Left lung (tissue), 10 donors: ENCODE data around the gene CTIF. TPM values are rescaled to one million over a fixed set of nuclear protein-coding genes. Genes with fewer than 3 reads are reported as not detected.

Experiments used
- ATAC-seq: fragments of 200-7000 bp; cut with Tn5 transposase; one replicate; pipeline ENCODE4 v1.9.1; 2020; ENCODE audit warnings: moderate library complexity
- DNase-seq, 4 donors: peaks; one replicate each; pipeline ENCODE4 v3.0.0-alpha.2; 2013 to 2020
- H3K27ac ChIP-seq, 2 donors: fragments of 200-600 bp; sonication (generic) in 1 of 2; one replicate each; pipeline versions ENCODE4 v1.5.0 to v1.8.0; 2020 to 2021
- H3K27me3 ChIP-seq, 2 donors: fragments of 200-600 bp; sonication (generic) in 1 of 2; one replicate each; pipeline versions ENCODE4 v1.5.0 to v1.8.0; 2020 to 2021
- H3K36me3 ChIP-seq, 2 donors: fragments of 200-600 bp; sonication (generic) in 1 of 2; one replicate each; pipeline versions ENCODE4 v1.5.0 to v1.8.0; 2020 to 2021
- H3K4me1 ChIP-seq, 2 donors: fragments of 200-600 bp; one replicate each; pipeline ENCODE4 v1.8.0; 2021
- H3K4me3 ChIP-seq, 2 donors: fragments of 200-600 bp; sonication (generic) in 1 of 2; one replicate each; pipeline versions ENCODE4 v1.5.0 to v1.8.0; 2020 to 2021; ENCODE audit warnings: mild to moderate bottlenecking in 1 of 2
- H3K9me3 ChIP-seq, 2 donors: fragments of 200-600 bp; sonication (generic) in 1 of 2; one replicate each; pipeline versions ENCODE4 v1.5.0 to v1.8.0; 2020 to 2021
- intact Hi-C, 2 donors: fragments of 100-400 bp; cut with DNase I; formaldehyde crosslinking; loops; one replicate each; pipeline versions ENCODE4 v1.11.2 to v1.14.2; 2022
- polyA plus RNA-seq, 6 donors: library from polyadenylated mRNA; unstranded; fragments of 120-200 nt; gene quantifications; one replicate each; pipeline ENCODE4 v1.2.1, GENCODE V29; 2013; ENCODE audit not compliant: insufficient read length in 6 of 6
- total RNA-seq, 2 donors: library from RNA; stranded (reverse); fragmentation: NEBNext Ultra II Directional; extraction: Animal tissue kit (Norgen Biotek cat#: 25700); gene quantifications; one replicate each; pipeline ENCODE4 v1.2.1, GENCODE V29; 2021
- TF ChIP-seq, protein P1 (sequence below), 2 donors: fragments of 200-600 bp; sonication (generic) in 1 of 2; IDR thresholded peaks; one replicate each; pipeline versions ENCODE4 v1.5.0 to v1.8.0; 2021; ENCODE audit warnings: antibody characterized with exemption in 2 of 2
- donor health status: DM: no; HTN: yes; CAD: no.
- donor health status: DM: no; HTN: no; CAD: no.

CTIF gene
- total and polyA plus RNA-seq, 8 donors: 24.9 to 46.1 (median 34.9) TPM

DNA sequence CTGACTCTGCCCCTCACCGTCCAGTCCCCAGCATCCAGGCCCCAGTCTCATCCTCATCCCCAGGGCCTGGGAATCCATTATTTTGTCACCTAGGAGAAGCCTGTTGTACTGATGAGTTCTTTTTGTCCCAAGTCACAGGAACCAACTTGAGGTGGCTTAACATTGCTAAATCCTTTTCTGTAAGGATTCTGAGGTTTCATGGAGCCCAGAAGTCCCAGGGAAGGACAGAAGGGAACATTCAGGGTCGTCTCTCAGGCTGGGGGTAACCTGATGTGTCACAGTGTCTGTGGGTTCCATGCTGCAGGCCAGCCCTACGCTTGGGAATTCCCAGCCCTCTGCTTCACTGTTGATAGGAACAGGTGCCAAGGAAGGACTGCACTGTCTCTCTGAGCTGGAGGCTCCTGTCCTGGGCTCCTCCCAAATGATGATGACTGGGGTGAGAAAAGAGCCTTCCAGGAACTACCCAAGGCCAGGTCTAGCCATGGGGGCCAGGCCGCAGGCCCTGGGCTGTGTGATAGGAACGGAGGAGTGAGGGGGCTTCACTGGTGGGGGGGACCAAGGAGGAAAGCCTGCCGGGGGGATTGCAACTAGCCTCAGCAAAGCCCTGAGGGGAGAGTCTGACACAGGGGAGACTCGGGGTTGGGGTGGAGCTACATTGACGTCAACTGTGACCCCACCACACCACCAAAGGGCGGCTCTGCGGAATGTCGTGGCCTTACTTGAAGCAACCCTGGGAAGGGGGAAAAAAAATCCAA is 266.2 kb downstream of the CTIF start:
- no peak for ATAC-seq
- peak in 1 of 4 donors; percentile 21 for DNase-seq
- no peak overlapping the region for H3K27ac ChIP-seq
- peaks cover 0 to 7% of the 10 kb centered on the region in 2 donors for H3K4me1 ChIP-seq
- no peaks in the 10 kb centered on the region for H3K36me3 ChIP-seq
- H3K9me3 ChIP-seq: no peaks in the 10 kb centered on the region
- H3K4me3 ChIP-seq: no peak overlapping the region
- no peaks in the 10 kb centered on the region for H3K27me3 ChIP-seq
- intact Hi-C loops: no loop called here
- TF ChIP-seq, protein P1, sequence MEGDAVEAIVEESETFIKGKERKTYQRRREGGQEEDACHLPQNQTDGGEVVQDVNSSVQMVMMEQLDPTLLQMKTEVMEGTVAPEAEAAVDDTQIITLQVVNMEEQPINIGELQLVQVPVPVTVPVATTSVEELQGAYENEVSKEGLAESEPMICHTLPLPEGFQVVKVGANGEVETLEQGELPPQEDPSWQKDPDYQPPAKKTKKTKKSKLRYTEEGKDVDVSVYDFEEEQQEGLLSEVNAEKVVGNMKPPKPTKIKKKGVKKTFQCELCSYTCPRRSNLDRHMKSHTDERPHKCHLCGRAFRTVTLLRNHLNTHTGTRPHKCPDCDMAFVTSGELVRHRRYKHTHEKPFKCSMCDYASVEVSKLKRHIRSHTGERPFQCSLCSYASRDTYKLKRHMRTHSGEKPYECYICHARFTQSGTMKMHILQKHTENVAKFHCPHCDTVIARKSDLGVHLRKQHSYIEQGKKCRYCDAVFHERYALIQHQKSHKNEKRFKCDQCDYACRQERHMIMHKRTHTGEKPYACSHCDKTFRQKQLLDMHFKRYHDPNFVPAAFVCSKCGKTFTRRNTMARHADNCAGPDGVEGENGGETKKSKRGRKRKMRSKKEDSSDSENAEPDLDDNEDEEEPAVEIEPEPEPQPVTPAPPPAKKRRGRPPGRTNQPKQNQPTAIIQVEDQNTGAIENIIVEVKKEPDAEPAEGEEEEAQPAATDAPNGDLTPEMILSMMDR (IDR thresholded peaks at IDR 0.05): no peak

DNA sequence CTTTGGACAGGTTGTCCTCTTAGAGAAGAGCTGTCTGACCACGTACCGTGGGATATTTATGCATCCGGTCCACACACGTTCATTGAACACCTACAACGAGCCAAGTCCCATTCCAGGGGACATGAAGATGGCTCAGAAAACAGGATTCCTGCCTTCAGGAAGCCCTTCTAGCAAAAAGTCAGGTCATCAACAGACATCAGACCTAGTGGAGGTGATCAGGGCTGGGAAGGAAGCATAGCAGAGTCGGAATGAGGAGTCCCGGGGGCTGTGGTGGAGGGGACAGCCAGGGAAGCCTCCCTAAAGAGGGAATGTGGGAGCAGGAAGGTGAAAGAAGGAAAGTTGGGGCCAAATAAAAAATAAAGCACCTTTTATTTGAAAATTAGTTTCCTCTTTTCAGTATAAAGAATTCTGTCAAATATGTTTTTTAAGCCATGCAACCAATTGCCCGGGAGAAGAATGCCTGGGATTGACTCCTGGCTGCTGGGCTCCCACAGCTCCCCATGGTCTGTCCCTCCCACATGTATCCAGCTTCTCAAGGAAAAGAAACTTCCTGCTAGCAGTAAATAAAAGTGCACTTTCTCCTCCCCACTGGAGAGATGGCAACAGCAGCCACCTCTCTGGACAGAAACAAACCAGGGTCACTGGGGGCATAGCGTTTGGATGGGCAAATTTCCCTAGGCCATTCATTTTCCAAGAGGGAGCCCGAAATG is 267.1 kb downstream of the CTIF start:
- no peak overlapping the region for H3K4me3 ChIP-seq
- no peak for ATAC-seq
- peak in 1 of 4 donors; percentile 7 for DNase-seq
- H3K9me3 ChIP-seq: no peaks in the 10 kb centered on the region
- peaks cover 0 to 7% of the 10 kb centered on the region in 2 donors for H3K4me1 ChIP-seq
- intact Hi-C loops: no loop called here
- TF ChIP-seq, protein P1 (IDR thresholded peaks at IDR 0.05): no peak
- H3K27ac ChIP-seq: no peak overlapping the region
- H3K27me3 ChIP-seq: no peaks in the 10 kb centered on the region
- H3K36me3 ChIP-seq: no peaks in the 10 kb centered on the region

DNA sequence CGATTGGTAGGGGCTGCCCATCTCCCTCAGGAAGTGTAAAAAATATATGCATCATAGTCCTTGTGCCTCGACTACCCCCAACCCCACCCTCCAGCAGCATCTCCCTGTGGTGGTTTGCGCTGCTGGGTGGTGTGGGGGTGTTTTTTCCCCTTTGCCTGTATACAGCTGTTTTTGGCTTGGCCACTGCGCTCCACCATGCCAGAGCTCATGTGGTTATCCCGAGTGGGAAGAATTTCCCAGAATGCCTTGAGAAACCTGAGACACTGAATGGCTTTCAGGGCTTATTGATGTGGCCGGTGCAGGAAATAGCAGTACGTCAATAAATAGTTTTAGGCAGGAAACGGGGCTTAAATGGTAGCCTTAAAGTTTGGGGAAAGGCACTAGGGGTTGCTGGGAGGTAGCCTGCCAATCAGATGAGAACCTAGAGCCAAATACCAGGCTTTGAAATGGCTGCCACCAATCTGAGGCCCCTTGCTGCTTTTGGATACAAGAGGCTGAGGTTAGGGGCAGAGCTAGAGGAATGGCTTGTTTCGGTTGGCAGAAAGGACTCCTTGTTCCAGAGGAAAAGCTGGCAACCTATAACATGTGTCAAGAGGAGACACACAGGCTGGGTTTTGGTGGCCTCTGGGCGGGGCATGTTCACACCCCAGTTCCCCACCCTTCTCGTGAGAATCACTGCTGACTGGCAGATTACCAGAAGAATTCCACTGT is 267.9 kb downstream of the CTIF start:
- DNase-seq (peak in 1 of 4 donors; percentile 30), ATAC-seq (no peak)
- TF ChIP-seq, protein P1 (IDR thresholded peaks at IDR 0.05): no peak
- no peaks in the 10 kb centered on the region for H3K27me3 ChIP-seq
- peaks cover 0 to 7% of the 10 kb centered on the region in 2 donors for H3K4me1 ChIP-seq
- peak overlapping the region in 1 of 2 donors; percentile 30 for H3K27ac ChIP-seq
- no peaks in the 10 kb centered on the region for H3K36me3 ChIP-seq
- intact Hi-C loops: no loop called here
- no peak overlapping the region for H3K4me3 ChIP-seq
- H3K9me3 ChIP-seq: no peaks in the 10 kb centered on the region

DNA sequence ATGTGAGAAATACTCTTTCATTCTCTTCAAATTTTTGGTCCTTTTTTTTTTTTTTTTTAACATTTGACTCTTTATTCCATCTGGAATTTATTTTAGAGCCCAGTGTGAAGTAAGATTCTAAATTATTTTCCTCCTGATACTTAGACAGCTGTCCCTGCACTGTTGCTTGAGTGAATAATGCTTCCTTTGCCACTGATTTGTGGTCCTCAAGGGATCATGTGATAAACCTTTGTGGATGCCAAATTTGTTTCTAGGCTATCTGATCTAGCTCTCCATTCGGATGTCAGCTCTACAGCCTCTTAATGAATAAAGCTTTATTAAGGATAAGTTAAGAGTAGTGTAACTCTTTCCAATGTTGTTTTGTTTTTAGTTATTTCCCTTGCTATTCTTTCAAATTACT is 269.6 kb downstream of the CTIF start:
- ATAC-seq: no peak
- H3K4me3 ChIP-seq: no peak overlapping the region
- intact Hi-C loops: no loop called here

More for the DNA sequence above, 269.6 kb downstream of the CTIF start:
- DNase-seq: no peak
- no peaks in the 10 kb centered on the region for H3K36me3 ChIP-seq
- TF ChIP-seq, protein P1 (IDR thresholded peaks at IDR 0.05): no peak
- no peaks in the 10 kb centered on the region for H3K9me3 ChIP-seq
- H3K27me3 ChIP-seq: no peaks in the 10 kb centered on the region
- H3K27ac ChIP-seq: no peak overlapping the region
- peaks cover 0 to 9% of the 10 kb centered on the region in 2 donors for H3K4me1 ChIP-seq
